T-cell (primary cell): ENCODE results near the gene C12orf60. TPM values are rescaled to one million over a fixed set of nuclear protein-coding genes. Genes with fewer than 3 reads are reported as not detected.

Experiments
- ATAC-seq, 4 experiments: fragments of 200-7000 bp in 3 of 4; fragments of 150-1000 bp in 1 of 4; cut with Tn5 transposase; replicated peaks in 1 of 4; 1 replicate in 3 of 4; 2 replicates in 1 of 4; pipeline ENCODE4 v1.10.0; 2021; ENCODE audit warnings: moderate library complexity in 3 of 4, mild to moderate bottlenecking in 2 of 4, moderate number of reproducible peaks in 1 of 4
- CTCF ChIA-PET, 2 donors: fragments of 300-600 bp; sonication (Branson Sonifier 250); formaldehyde crosslinking; loops; one replicate each; lab custom pipeline; 2022; ENCODE audit warnings: antibody characterized with exemption in 2 of 2; lab: Charles Lee
- POLR2A ChIA-PET, 2 donors: fragments of 300-600 bp; sonication (Branson Sonifier 250); formaldehyde crosslinking; loops; one replicate each; lab custom pipeline; 2022; ENCODE audit warnings: antibody characterized with exemption in 2 of 2; lab: Charles Lee
- DNase-seq, 35 experiments: peaks; one replicate each; pipeline versions ENCODE4 v3.0.0 to v3.0.0-alpha.2; 2013 to 2023
- H3K27ac ChIP-seq: one replicate; pipeline ENCODE4 v1.5.1; 2013; ENCODE audit warnings: low read length
- H3K27me3 ChIP-seq, 2 experiments: replicated peaks in 1 of 2; 1 replicate in 1 of 2; 2 replicates in 1 of 2; pipeline versions ENCODE4 v1.6.1 to v1.7.0; 2013; ENCODE audit warnings: low read length in 1 of 2, mixed read lengths in 1 of 2; ENCODE audit not compliant: control insufficient read depth in 2 of 2, insufficient read depth in 2 of 2; ENCODE audit errors: extremely low read depth in 1 of 2
- H3K36me3 ChIP-seq, 2 donors: 1 replicate in 1 of 2; 2 replicates in 1 of 2; pipeline versions ENCODE4 v1.6.1 to v1.7.0; 2013; ENCODE audit warnings: low read length in 1 of 2; ENCODE audit not compliant: control insufficient read depth in 2 of 2, insufficient read depth in 1 of 2; ENCODE audit errors: extremely low read depth in 1 of 2
- H3K4me1 ChIP-seq, 2 experiments: 1 replicate in 1 of 2; 2 replicates in 1 of 2; pipeline versions ENCODE4 v1.6.1 to v1.7.0; 2013; ENCODE audit warnings: low read length in 2 of 2, mixed read lengths in 1 of 2; ENCODE audit not compliant: insufficient read depth in 2 of 2, control insufficient read depth in 1 of 2; ENCODE audit errors: extremely low read depth in 1 of 2
- H3K4me3 ChIP-seq, 2 donors: 1 replicate in 1 of 2; 2 replicates in 1 of 2; pipeline versions ENCODE4 v1.5.1 to v1.7.0; 2013; ENCODE audit warnings: mild to moderate bottlenecking in 2 of 2, low read length in 1 of 2, moderate library complexity in 1 of 2; ENCODE audit not compliant: control insufficient read depth in 1 of 2; ENCODE audit errors: extremely low read depth in 1 of 2
- H3K9me3 ChIP-seq: 2 replicates; pipeline ENCODE4 v1.7.0; 2013
- H3K27ac Mint-ChIP-seq, 2 donors: one replicate each; pipeline ENCODE4 v1.8.0; 2020 to 2021; ENCODE audit warnings: mild to moderate bottlenecking in 2 of 2, mixed read lengths in 2 of 2
- H3K27me3 Mint-ChIP-seq, 2 donors: one replicate each; pipeline ENCODE4 v1.8.0; 2021 to 2022; ENCODE audit warnings: mixed read lengths in 2 of 2
- H3K36me3 Mint-ChIP-seq: one replicate; pipeline ENCODE4 v1.8.0; 2021; ENCODE audit warnings: mixed read lengths
- H3K4me1 Mint-ChIP-seq, 3 donors: one replicate each; pipeline ENCODE4 v1.8.0; 2020 to 2022; ENCODE audit warnings: mixed read lengths in 3 of 3, mild to moderate bottlenecking in 1 of 3
- H3K4me3 Mint-ChIP-seq, 3 donors: one replicate each; pipeline ENCODE4 v1.8.0; 2020 to 2022; ENCODE audit warnings: mild to moderate bottlenecking in 3 of 3, mixed read lengths in 3 of 3, moderate library complexity in 3 of 3
- H3K9me3 Mint-ChIP-seq, 3 donors: one replicate each; pipeline ENCODE4 v1.8.0; 2020 to 2022; ENCODE audit warnings: mixed read lengths in 3 of 3
- whole genome bisulfite sequencing: methylation state at CpG from one replicate; pipeline ENCODE4 v1.1.5; 2013; ENCODE audit warnings: missing lambda C conversion rate; ENCODE audit not compliant: insufficient coverage; 5-methylcytosine and 5-hydroxymethylcytosine counted together
- total RNA-seq, 35 experiments: library from RNA in 6 of 35; stranded (reverse) in 6 of 35; fragments of 120-200 nt in 1 of 35; gene quantifications; one replicate each; pipeline versions ENCODE4 v1.2.1 to v1.2.4 and lab custom pipeline; 2013 to 2026

Gene C12orf60
- total RNA-seq, 5 donors from 2014 or later (not counting 1 experiment from before 2014, with no cell fraction given) = 0.50 to 1.4 (median 0.93) TPM; not detected in 1

DNA sequence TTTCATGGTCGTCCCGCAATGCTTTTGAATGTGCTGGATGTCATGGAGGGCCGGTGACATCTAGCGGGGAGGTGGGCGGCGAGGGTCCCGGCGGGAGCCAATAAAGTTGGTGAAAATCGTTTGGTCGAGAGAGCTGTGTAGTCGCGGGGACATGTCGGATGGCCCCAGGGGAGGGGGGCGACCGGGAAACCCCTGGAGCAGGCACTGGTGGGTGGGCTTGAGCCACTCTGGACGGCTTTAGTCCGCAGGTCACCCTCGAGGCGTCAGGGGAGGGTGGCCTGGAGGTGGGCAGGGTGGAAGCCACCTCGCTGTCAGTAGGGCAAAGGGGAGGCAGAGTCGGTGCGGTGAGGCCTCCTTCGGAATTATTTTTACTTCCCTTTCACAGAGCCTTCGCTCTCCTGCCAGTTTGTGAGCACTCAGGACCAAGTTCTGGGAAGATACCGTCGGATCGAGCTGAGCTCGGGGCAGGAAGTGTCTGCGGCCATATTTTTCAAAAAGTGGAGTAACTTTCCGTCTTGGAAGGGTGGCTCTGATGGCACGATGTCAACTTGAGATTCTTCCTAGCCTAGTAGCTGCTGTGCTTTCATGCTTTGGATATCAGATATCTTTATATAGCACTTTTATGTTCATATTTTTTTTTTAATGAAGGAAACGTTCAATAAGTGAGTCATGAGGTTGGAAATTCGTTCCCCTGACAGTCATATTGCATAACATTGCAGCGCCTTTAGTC, 28.4 kb upstream of the C12orf60 start:
- Histone ChIP-seq H3K9me3 (no peaks in the 10 kb centered on the region), H3K27me3 (no peaks in the 10 kb centered on the region), H3K36me3 (no peaks in the 10 kb centered on the region), H3K4me3 (peak overlapping the region; percentile 79 to 84), H3K4me1 (peaks cover 17 to 33% of the 10 kb centered on the region in 2 experiments), H3K27ac (peak overlapping the region; percentile 81)
- peak overlapping the region; percentile 97 to 99 (median 99) for H3K4me3 Mint-ChIP-seq
- ATAC-seq (no peak), DNase-seq (peak in 16 of 35 experiments; percentile 1 to 49 (median 16))
- POLR2A ChIA-PET = interaction anchor here (0.6 to 8.3 kb wide), 10 partner anchors 8 to 184 kb away, joined by 3 to 121 read pairs (median 4); partner anchors contain the start of genes C12orf60 (in 1 of the 2) and WBP11 (in 1 of the 2)
- peaks cover 47 to 54% (median 50%) of the 10 kb centered on the region in 3 donors for H3K4me1 Mint-ChIP-seq
- H3K36me3 Mint-ChIP-seq = no peaks in the 10 kb centered on the region
- 2% methylated on average over 20 of the region's 34 CpGs for WGBS
- H3K9me3 Mint-ChIP-seq = no peaks in the 10 kb centered on the region
- CTCF ChIA-PET = interaction anchor here (0.9 to 9.8 kb wide), 8 partner anchors 9 to 537 kb away, joined by 3 to 122 read pairs (median 7); partner anchors contain the start of genes C12orf60 (in 1 of the 2) and WBP11 (in 1 of the 2)
- H3K27ac Mint-ChIP-seq = peak overlapping the region; percentile 96 to 98
- H3K27me3 Mint-ChIP-seq = no peaks in the 10 kb centered on the region

DNA sequence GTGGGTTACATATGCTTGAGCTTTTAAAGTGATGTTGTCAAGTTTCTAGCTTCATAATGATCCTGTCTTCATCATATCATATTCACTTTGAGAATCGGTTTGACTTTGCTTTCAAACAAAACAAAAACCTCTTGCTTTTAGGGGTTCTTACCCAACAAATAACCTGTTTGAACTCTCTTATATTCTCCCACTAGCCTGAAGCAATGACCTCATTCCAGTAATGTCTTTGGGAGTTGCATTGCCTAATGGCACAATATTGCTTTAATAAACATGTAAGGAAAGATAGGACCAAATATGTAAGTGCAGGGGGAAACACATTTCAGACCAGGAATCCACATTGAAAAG, 27.9 kb upstream of the C12orf60 start:
- Mint-ChIP-seq H3K9me3 (no peaks in the 10 kb centered on the region), H3K4me3 (peak overlapping the region; percentile 97 to 99 (median 99)), H3K36me3 (no peaks in the 10 kb centered on the region), H3K4me1 (peaks cover 50 to 59% (median 51%) of the 10 kb centered on the region in 3 donors), H3K27ac (peak overlapping the region; percentile 96 to 98), H3K27me3 (no peaks in the 10 kb centered on the region)
- no peak for DNase-seq
- ChIA-PET POLR2A (interaction anchor here (0.8 to 8.3 kb wide), 7 partner anchors 8 to 183 kb away, joined by 3 to 121 read pairs (median 4); partner anchors contain the start of genes C12orf60 (in 1 of the 2) and WBP11 (in 1 of the 2)), CTCF (interaction anchor here (0.9 to 9.8 kb wide), 7 partner anchors 9 to 517 kb away, joined by 3 to 122 read pairs (median 8); partner anchors contain the start of genes C12orf60 (in 1 of the 2) and WBP11 (in 1 of the 2))
- H3K36me3 ChIP-seq = no peaks in the 10 kb centered on the region
- H3K4me3 ChIP-seq = peak overlapping the region; percentile 79 to 84
- H3K4me1 ChIP-seq = peaks cover 17 to 33% of the 10 kb centered on the region in 2 experiments
- ATAC-seq = no peak
- no CpG with 5 or more reads among the region's 1 CpG for WGBS
- no peaks in the 10 kb centered on the region for H3K9me3 ChIP-seq
- peak overlapping the region; percentile 81 for H3K27ac ChIP-seq
- H3K27me3 ChIP-seq = no peaks in the 10 kb centered on the region

DNA sequence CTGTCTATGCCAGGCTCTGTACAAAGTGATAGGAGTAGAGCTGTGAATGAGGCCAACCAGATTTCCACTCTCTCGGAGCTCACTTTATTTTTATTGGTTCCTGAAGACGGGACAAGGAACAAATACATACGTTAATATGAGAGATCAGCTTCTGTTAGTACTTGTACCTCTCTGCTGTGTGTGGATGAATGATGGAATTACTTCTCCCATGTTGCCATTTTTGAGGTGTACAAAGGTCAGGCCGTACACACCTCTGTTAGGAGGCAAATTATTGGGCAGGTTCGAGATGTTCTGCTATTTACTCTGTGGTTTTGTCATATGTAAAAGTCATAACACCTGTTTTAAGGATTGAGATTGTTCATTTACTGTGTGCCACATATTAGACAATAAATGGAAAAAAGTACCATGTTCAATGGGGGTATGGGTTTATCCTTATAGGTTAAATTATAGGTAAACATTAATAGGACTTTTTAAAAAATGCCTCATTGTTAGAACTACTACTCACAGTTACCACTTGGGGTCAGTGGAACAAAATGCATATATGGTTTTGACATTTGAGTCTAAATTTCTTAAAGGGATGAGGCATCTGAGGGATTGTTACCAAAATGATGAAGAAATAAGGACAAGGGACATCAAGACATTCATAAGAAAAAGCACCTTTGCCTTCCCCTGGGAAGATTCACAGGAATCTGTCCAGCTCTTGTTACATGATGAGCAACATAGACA, 27.1 kb upstream of the C12orf60 start:
- Mint-ChIP-seq H3K27ac (peak overlapping the region; percentile 96 to 98), H3K36me3 (no peaks in the 10 kb centered on the region), H3K27me3 (no peaks in the 10 kb centered on the region), H3K9me3 (no peaks in the 10 kb centered on the region), H3K4me3 (peak overlapping the region; percentile 34 to 99 (median 99)), H3K4me1 (peaks cover 45 to 54% (median 47%) of the 10 kb centered on the region in 3 donors)
- no peaks in the 10 kb centered on the region for H3K27me3 ChIP-seq
- peaks cover 17 to 29% of the 10 kb centered on the region in 2 experiments for H3K4me1 ChIP-seq
- ChIA-PET CTCF (interaction anchor here (0.5 to 9.8 kb wide), 7 partner anchors 8 to 219 kb away, joined by 3 to 122 read pairs (median 6); partner anchors contain the start of genes C12orf60 (in 1 of the 2) and WBP11 (in 1 of the 2)), POLR2A (interaction anchor here (0.8 to 8.3 kb wide), 5 partner anchors 16 to 183 kb away, joined by 3 to 121 read pairs (median 4); partner anchors contain the start of genes C12orf60 (in 1 of the 2) and WBP11 (in 1 of the 2))
- H3K36me3 ChIP-seq = no peaks in the 10 kb centered on the region
- ATAC-seq (no peak), DNase-seq (peak in 1 of 35 experiments; percentile 34)
- no peak overlapping the region for H3K4me3 ChIP-seq
- no CpG with 5 or more reads among the region's 5 CpGs for whole genome bisulfite sequencing
- H3K9me3 ChIP-seq = no peaks in the 10 kb centered on the region
- H3K27ac ChIP-seq = no peak overlapping the region

DNA sequence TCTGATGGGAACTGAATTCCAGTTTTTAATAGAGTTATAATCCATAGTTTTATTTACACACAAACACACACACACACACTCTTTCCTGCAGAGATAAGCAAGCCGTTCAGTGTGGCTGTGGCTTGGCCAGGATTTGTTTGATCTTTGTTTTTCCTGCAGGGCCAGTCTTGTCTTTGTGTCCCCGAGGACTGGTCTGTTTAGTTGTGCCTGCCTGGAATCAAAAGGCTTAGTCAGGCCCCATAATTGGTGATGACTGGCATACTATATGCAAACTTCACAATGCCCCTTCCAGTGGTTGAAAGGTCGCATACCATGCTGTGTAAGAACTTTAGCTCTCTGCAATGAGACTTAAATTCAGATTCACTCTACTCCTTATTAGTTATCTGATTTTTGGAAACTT, 26.2 kb upstream of the C12orf60 start:
- Histone ChIP-seq H3K36me3 (no peaks in the 10 kb centered on the region), H3K9me3 (no peaks in the 10 kb centered on the region), H3K4me3 (no peak overlapping the region), H3K4me1 (peaks cover 15 to 27% of the 10 kb centered on the region in 2 experiments), H3K27me3 (no peaks in the 10 kb centered on the region), H3K27ac (no peak overlapping the region)
- no peak overlapping the region for H3K27ac Mint-ChIP-seq
- DNase-seq (no peak), ATAC-seq (no peak)
- ChIA-PET POLR2A (interaction anchor here in 1 of 2 donors (0.6 to 0.7 kb wide), 2 partner anchors 9 to 182 kb away, joined by 3 read pairs; no protein-coding TSS in a partner anchor), CTCF (interaction anchor here (0.5 to 9.8 kb wide), 3 partner anchors 17 to 25 kb away, joined by 3 to 122 read pairs (median 3); partner anchors contain the start of genes C12orf60 (in 1 of the 2) and WBP11 (in 1 of the 2))
- peaks cover 38 to 46% (median 40%) of the 10 kb centered on the region in 3 donors for H3K4me1 Mint-ChIP-seq
- no peaks in the 10 kb centered on the region for H3K27me3 Mint-ChIP-seq
- 100% methylated on average over 1 of the region's 3 CpGs for WGBS
- no peaks in the 10 kb centered on the region for H3K9me3 Mint-ChIP-seq
- H3K4me3 Mint-ChIP-seq = no peak overlapping the region
- no peaks in the 10 kb centered on the region for H3K36me3 Mint-ChIP-seq

GRCh38 chr12:14779834-14780233, 23.6 kb upstream of the C12orf60 start:
- peaks cover 18 to 26% (median 21%) of the 10 kb centered on the region in 3 donors for H3K4me1 Mint-ChIP-seq
- no peak for ATAC-seq
- Histone ChIP-seq H3K4me3 (no peak overlapping the region), H3K4me1 (peaks cover 6 to 10% of the 10 kb centered on the region in 2 experiments), H3K27me3 (no peaks in the 10 kb centered on the region), H3K27ac (no peak overlapping the region), H3K36me3 (peaks cover 0 to 11% of the 10 kb centered on the region in 2 donors), H3K9me3 (no peaks in the 10 kb centered on the region)
- POLR2A ChIA-PET = interaction anchor here (0.5 to 0.6 kb wide), 2 partner anchors 141 to 216 kb away, joined by 3 read pairs; no protein-coding TSS in a partner anchor
- H3K9me3 Mint-ChIP-seq = no peaks in the 10 kb centered on the region
- no peak overlapping the region for H3K4me3 Mint-ChIP-seq
- CTCF ChIA-PET = no interaction called here
- H3K36me3 Mint-ChIP-seq = peaks cover under 1% of the 10 kb centered on the region
- H3K27me3 Mint-ChIP-seq = no peaks in the 10 kb centered on the region
- no peak overlapping the region for H3K27ac Mint-ChIP-seq
- no peak for DNase-seq
- 100% methylated on average over 1 of the region's 2 CpGs for WGBS
